H1 (cell line): ENCODE data around the gene LCLAT1. TPM values are rescaled to one million over a fixed set of nuclear protein-coding genes. Genes with fewer than 3 reads are reported as not detected.

Source experiments
- CEBPB ChIP-seq: IDR thresholded peaks from 2 replicates; pipeline ENCODE4 v1.6.1; 2012; ENCODE audit warnings: low read depth, low read length
- EP300 ChIP-seq, 2 experiments: IDR thresholded peaks; 1 replicate in 1 of 2; 2 replicates in 1 of 2; pipeline ENCODE4 v1.6.1; 2011 to 2012; ENCODE audit warnings: low read depth in 2 of 2, low read length in 2 of 2, mild to moderate bottlenecking in 2 of 2, borderline replicate concordance in 1 of 2, inconsistent platforms in 1 of 2, moderate library complexity in 1 of 2
- HDAC6 ChIP-seq: IDR thresholded peaks from one replicate; pipeline ENCODE4 v1.7.1; 2012; ENCODE audit warnings: low read depth, mild to moderate bottlenecking, inconsistent platforms, low read length, moderate library complexity
- SAP30 ChIP-seq: fragments of 300-600 bp; sonication (generic); IDR thresholded peaks from 2 replicates; pipeline ENCODE4 v1.7.1; 2012; ENCODE audit warnings: low read length, moderate library complexity, mild to moderate bottlenecking, inconsistent platforms; ENCODE audit not compliant: insufficient read depth, insufficient replicate concordance
- SP1 ChIP-seq: IDR thresholded peaks from 2 replicates; pipeline ENCODE4 v1.6.1; 2011; ENCODE audit warnings: low read depth, low read length
- ZNF274 ChIP-seq: IDR thresholded peaks from 2 replicates; pipeline ENCODE4 v1.7.0; 2012; ENCODE audit warnings: low read length, borderline replicate concordance; ENCODE audit errors: extremely low read depth
- polyA plus RNA-seq, 7 experiments: library from polyadenylated mRNA; depleted of rRNA in 3 of 7; stranded (reverse) in 5 of 7; unstranded in 2 of 7; fragments of >200 nt in 5 of 7; fragments of 200-250 nt in 2 of 7; gene quantifications; 1 replicate in 5 of 7; 2 replicates in 1 of 7; 4 replicates in 1 of 7; pipeline versions ENCODE4 v1.2.1 to v1.2.3, GENCODE V29; 2011 to 2013; ENCODE audit warnings: missing spikeins in 2 of 7, mixed read lengths in 2 of 7
- total RNA-seq: library from RNA; stranded (reverse); fragmentation: NEBNext Ultra II Directional; extraction: Animal tissue kit (Norgen Biotek cat#: 25700); gene quantifications from 2 replicates; pipeline ENCODE4 v1.2.1, GENCODE V29; 2021
- TF ChIP-seq, protein P1 (sequence below): IDR thresholded peaks from 2 replicates; pipeline ENCODE4 v1.6.1; 2012; ENCODE audit warnings: inconsistent platforms

LCLAT1 gene
- total and polyA plus RNA-seq, 2 of the 8 experiments (the other 6 are each of a cell fraction or from before 2014, with no cell fraction given), result 7.6 to 22.0 TPM

DNA sequence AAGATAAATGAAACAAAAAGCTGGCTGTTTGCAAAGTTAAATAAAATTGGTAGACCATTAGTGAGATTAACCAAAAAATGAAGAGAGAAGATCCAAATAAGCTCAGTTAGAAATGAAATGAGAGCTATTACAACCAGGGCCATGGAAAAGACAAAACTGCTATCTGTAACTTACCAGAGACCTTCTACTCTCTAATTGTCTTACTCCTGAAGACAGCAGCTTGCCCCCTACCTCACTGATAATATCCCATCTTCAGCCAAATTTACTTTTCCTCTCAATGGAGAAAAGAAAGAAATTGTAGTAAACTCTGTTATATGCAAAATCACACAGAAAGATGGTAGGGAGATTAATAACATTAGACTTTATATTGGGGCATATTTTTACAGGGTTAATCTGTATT is 178.2 kb downstream of the LCLAT1 start (continued):
- TF ChIP-seq, protein P1, sequence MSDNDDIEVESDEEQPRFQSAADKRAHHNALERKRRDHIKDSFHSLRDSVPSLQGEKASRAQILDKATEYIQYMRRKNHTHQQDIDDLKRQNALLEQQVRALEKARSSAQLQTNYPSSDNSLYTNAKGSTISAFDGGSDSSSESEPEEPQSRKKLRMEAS, result no peak
- no peak for TF ChIP-seq ZNF274
- TF ChIP-seq HDAC6, result no peak
- TF ChIP-seq SAP30, result no peak
- TF ChIP-seq CEBPB, result no peak
- no peak for TF ChIP-seq SP1
- TF ChIP-seq EP300 (IDR thresholded peaks at IDR 0.05; ENCODE audit: borderline replicate concordance in 1 of 2, low read depth in 2 of 2, low read length in 2 of 2), result no peak
- TF ChIP-seq, all 59 proteins: peak for 0
